ENCODE data around the gene WFIKKN1. TPM values are rescaled to one million over a fixed set of nuclear protein-coding genes. Genes with fewer than 3 reads are reported as not detected.

Gene WFIKKN1
- total and polyA plus RNA-seq, 2 donors = 0.33 to 2.1 TPM

- Histone ChIP-seq H3K27ac (ENCODE audit: low read depth in 1 of 2, low read length in 1 of 2) (peak overlapping the region; percentile 98 to 100), H3K36me3 (ENCODE audit: control insufficient read depth in 2 of 2, insufficient read depth in 2 of 2, low read length in 1 of 2) (peaks cover 6 to 16% of the 10 kb centered on the region in 2 donors), H3K4me1 (ENCODE audit: control insufficient read depth in 2 of 2, insufficient read depth in 2 of 2, low read length in 2 of 2) (peaks cover 16 to 29% of the 10 kb centered on the region in 2 donors), H3K27me3 (ENCODE audit: control insufficient read depth in 2 of 2, insufficient read depth in 1 of 2, low read length in 1 of 2) (peaks cover 14 to 16% of the 10 kb centered on the region in 2 donors), H3K9me3 (ENCODE audit: control insufficient read depth in 2 of 2, insufficient read depth in 1 of 2, low read length in 1 of 2) (peaks cover 0 to 6% of the 10 kb centered on the region in 2 donors), H3K4me3 (ENCODE audit: low read length in 2 of 2) (peak overlapping the region; percentile 88 to 93)
- DNase-seq (ENCODE audit: low read depth in 6 of 9, low spot score in 9 of 9) = peak in 5 of 9 donors; percentile 40 to 87 (median 83)
- 18% methylated on average over 53 of the region's 53 CpGs for WGBS
Measured at GRCh38 chr16:637081-638018, 6.6 kb downstream of the WFIKKN1 start.

GRCh38 chr16:638034-638543 is 7.3 kb downstream of the WFIKKN1 start:
- peaks cover 16 to 35% of the 10 kb centered on the region in 2 donors for H3K4me1 ChIP-seq (ENCODE audit: control insufficient read depth in 2 of 2, insufficient read depth in 2 of 2, low read length in 2 of 2)

GRCh38 chr16:638836-639235 is 8.1 kb downstream of the WFIKKN1 start:
- no peak overlapping the region for H3K4me3 ChIP-seq (ENCODE audit: low read length in 2 of 2)
- peaks cover 26 to 31% of the 10 kb centered on the region in 2 donors for H3K27me3 ChIP-seq (ENCODE audit: control insufficient read depth in 2 of 2, insufficient read depth in 1 of 2, low read length in 1 of 2)
- H3K27ac ChIP-seq (ENCODE audit: low read depth in 1 of 2, low read length in 1 of 2) = no peak overlapping the region
- WGBS = 93% methylated on average over 9 of the region's 9 CpGs
- no peak for DNase-seq (ENCODE audit: low read depth in 6 of 9, low spot score in 9 of 9)
- peaks cover 3 to 6% of the 10 kb centered on the region in 2 donors for H3K36me3 ChIP-seq (ENCODE audit: control insufficient read depth in 2 of 2, insufficient read depth in 2 of 2, low read length in 1 of 2)
- peaks cover 16 to 35% of the 10 kb centered on the region in 2 donors for H3K4me1 ChIP-seq (ENCODE audit: control insufficient read depth in 2 of 2, insufficient read depth in 2 of 2, low read length in 2 of 2)
- peaks cover 0 to 6% of the 10 kb centered on the region in 2 donors for H3K9me3 ChIP-seq (ENCODE audit: control insufficient read depth in 2 of 2, insufficient read depth in 1 of 2, low read length in 1 of 2)

More at GRCh38 chr16:638034-638543, 7.3 kb downstream of the WFIKKN1 start:
- Histone ChIP-seq H3K27me3 (ENCODE audit: control insufficient read depth in 2 of 2, insufficient read depth in 1 of 2, low read length in 1 of 2) (peaks cover 21 to 24% of the 10 kb centered on the region in 2 donors), H3K27ac (ENCODE audit: low read depth in 1 of 2, low read length in 1 of 2) (no peak overlapping the region), H3K9me3 (ENCODE audit: control insufficient read depth in 2 of 2, insufficient read depth in 1 of 2, low read length in 1 of 2) (peaks cover 0 to 6% of the 10 kb centered on the region in 2 donors), H3K36me3 (ENCODE audit: control insufficient read depth in 2 of 2, insufficient read depth in 2 of 2, low read length in 1 of 2) (peaks cover 6 to 10% of the 10 kb centered on the region in 2 donors), H3K4me3 (ENCODE audit: low read length in 2 of 2) (no peak overlapping the region)
- WGBS = 95% methylated on average over 15 of the region's 15 CpGs
- DNase-seq (ENCODE audit: low read depth in 6 of 9, low spot score in 9 of 9) = no peak

GRCh38 chr16:640614-641013 is 9.8 kb downstream of the WFIKKN1 start:
- Histone ChIP-seq H3K4me3 (ENCODE audit: low read length in 2 of 2) (no peak overlapping the region), H3K9me3 (ENCODE audit: control insufficient read depth in 2 of 2, insufficient read depth in 1 of 2, low read length in 1 of 2) (peaks cover 0 to 6% of the 10 kb centered on the region in 2 donors), H3K27me3 (ENCODE audit: control insufficient read depth in 2 of 2, insufficient read depth in 1 of 2, low read length in 1 of 2) (peaks cover 26 to 34% of the 10 kb centered on the region in 2 donors), H3K27ac (ENCODE audit: low read depth in 1 of 2, low read length in 1 of 2) (no peak overlapping the region), H3K4me1 (ENCODE audit: control insufficient read depth in 2 of 2, insufficient read depth in 2 of 2, low read length in 2 of 2) (peaks cover 11 to 25% of the 10 kb centered on the region in 2 donors), H3K36me3 (ENCODE audit: control insufficient read depth in 2 of 2, insufficient read depth in 2 of 2, low read length in 1 of 2) (no peaks in the 10 kb centered on the region)
- no peak for DNase-seq (ENCODE audit: low read depth in 6 of 9, low spot score in 9 of 9)
- 96% methylated on average over 5 of the region's 5 CpGs for WGBS

- Histone ChIP-seq H3K9me3 (ENCODE audit: control insufficient read depth in 2 of 2, insufficient read depth in 1 of 2, low read length in 1 of 2) (peaks cover 0 to 3% of the 10 kb centered on the region in 2 donors), H3K27me3 (ENCODE audit: control insufficient read depth in 2 of 2, insufficient read depth in 1 of 2, low read length in 1 of 2) (peaks cover 26 to 34% of the 10 kb centered on the region in 2 donors), H3K4me3 (ENCODE audit: low read length in 2 of 2) (peak within 1 kb of the TSS; percentile 40 to 64), H3K36me3 (ENCODE audit: control insufficient read depth in 2 of 2, insufficient read depth in 2 of 2, low read length in 1 of 2) (no peaks in the 10 kb centered on the region), H3K27ac (ENCODE audit: low read depth in 1 of 2, low read length in 1 of 2) (peak within 1 kb of the TSS in 1 of 2 donors; percentile 52), H3K4me1 (ENCODE audit: control insufficient read depth in 2 of 2, insufficient read depth in 2 of 2, low read length in 2 of 2) (peaks cover 10 to 21% of the 10 kb centered on the region in 2 donors)
- DNase-seq (ENCODE audit: low read depth in 6 of 9, low spot score in 9 of 9) = peak in 2 of 9 donors; percentile 35 to 66
- WGBS = 2% methylated on average over 81 of the region's 81 CpGs
Measured at GRCh38 chr16:641326-642188, 10.8 kb downstream of the WFIKKN1 start, which contains the start of gene MCRIP2. MCRIP2 (plus strand) TSS chr16:641828; CDS start chr16:641992, 164 bp downstream.

- WGBS = 13% methylated on average over 72 of the region's 72 CpGs
- no peaks in the 10 kb centered on the region for H3K9me3 ChIP-seq (ENCODE audit: control insufficient read depth in 2 of 2, insufficient read depth in 1 of 2, low read length in 1 of 2)
- H3K27me3 ChIP-seq (ENCODE audit: control insufficient read depth in 2 of 2, insufficient read depth in 1 of 2, low read length in 1 of 2) = peaks cover 26 to 34% of the 10 kb centered on the region in 2 donors
- peaks cover 10 to 17% of the 10 kb centered on the region in 2 donors for H3K4me1 ChIP-seq (ENCODE audit: control insufficient read depth in 2 of 2, insufficient read depth in 2 of 2, low read length in 2 of 2)
- peak overlapping the region; percentile 13 to 64 for H3K4me3 ChIP-seq (ENCODE audit: low read length in 2 of 2)
- no peaks in the 10 kb centered on the region for H3K36me3 ChIP-seq (ENCODE audit: control insufficient read depth in 2 of 2, insufficient read depth in 2 of 2, low read length in 1 of 2)
- H3K27ac ChIP-seq (ENCODE audit: low read depth in 1 of 2, low read length in 1 of 2) = no peak overlapping the region
- DNase-seq (ENCODE audit: low read depth in 6 of 9, low spot score in 9 of 9) = peak in 1 of 9 donors; percentile 27
Measured at GRCh38 chr16:642189-643049, 11.6 kb downstream of the WFIKKN1 start.

GRCh38 chr16:643050-643368 is 12.2 kb downstream of the WFIKKN1 start:
- Histone ChIP-seq H3K36me3 (ENCODE audit: control insufficient read depth in 2 of 2, insufficient read depth in 2 of 2, low read length in 1 of 2) (no peaks in the 10 kb centered on the region), H3K27ac (ENCODE audit: low read depth in 1 of 2, low read length in 1 of 2) (no peak overlapping the region), H3K4me3 (ENCODE audit: low read length in 2 of 2) (no peak overlapping the region), H3K9me3 (ENCODE audit: control insufficient read depth in 2 of 2, insufficient read depth in 1 of 2, low read length in 1 of 2) (no peaks in the 10 kb centered on the region), H3K4me1 (ENCODE audit: control insufficient read depth in 2 of 2, insufficient read depth in 2 of 2, low read length in 2 of 2) (peaks cover 12 to 18% of the 10 kb centered on the region in 2 donors), H3K27me3 (ENCODE audit: control insufficient read depth in 2 of 2, insufficient read depth in 1 of 2, low read length in 1 of 2) (peaks cover 26 to 34% of the 10 kb centered on the region in 2 donors)
- DNase-seq (ENCODE audit: low read depth in 6 of 9, low spot score in 9 of 9) = no peak
- 97% methylated on average over 13 of the region's 13 CpGs for WGBS

GRCh38 chr16:644556-644955 is 13.8 kb downstream of the WFIKKN1 start:
- peaks cover 20 to 27% of the 10 kb centered on the region in 2 donors for H3K4me1 ChIP-seq (ENCODE audit: control insufficient read depth in 2 of 2, insufficient read depth in 2 of 2, low read length in 2 of 2)
- peaks cover 26 to 34% of the 10 kb centered on the region in 2 donors for H3K27me3 ChIP-seq (ENCODE audit: control insufficient read depth in 2 of 2, insufficient read depth in 1 of 2, low read length in 1 of 2)
- no peak overlapping the region for H3K27ac ChIP-seq (ENCODE audit: low read depth in 1 of 2, low read length in 1 of 2)
- H3K4me3 ChIP-seq (ENCODE audit: low read length in 2 of 2) = no peak overlapping the region
- no peak for DNase-seq (ENCODE audit: low read depth in 6 of 9, low spot score in 9 of 9)
- no peaks in the 10 kb centered on the region for H3K36me3 ChIP-seq (ENCODE audit: control insufficient read depth in 2 of 2, insufficient read depth in 2 of 2, low read length in 1 of 2)
- H3K9me3 ChIP-seq (ENCODE audit: control insufficient read depth in 2 of 2, insufficient read depth in 1 of 2, low read length in 1 of 2) = no peaks in the 10 kb centered on the region
- 95% methylated on average over 12 of the region's 12 CpGs for WGBS
